ENCODE data around the gene PLPP3.

The PLPP3 gene

GRCh38 chr1:56512724-56513494, 66.5 kb downstream of the PLPP3 start:
- DNase-seq, result no peak
- peaks cover 25 to 35% of the 10 kb centered on the region in 2 donors for H3K4me1 Mint-ChIP-seq

GRCh38 chr1:56511766-56512165, 67.6 kb downstream of the PLPP3 start:
- no peak for ATAC-seq (replicated peaks)
- H3K27me3 Mint-ChIP-seq, result no peaks in the 10 kb centered on the region
- H3K4me1 Mint-ChIP-seq, result peaks cover 22 to 31% of the 10 kb centered on the region in 2 donors
- H3K36me3 Mint-ChIP-seq, result peaks cover under 1 to 14% of the 10 kb centered on the region in 2 donors
- no peak for DNase-seq
- H3K27ac Mint-ChIP-seq, result no peak overlapping the region
- no peak overlapping the region for H3K4me3 Mint-ChIP-seq
- H3K9me3 Mint-ChIP-seq, result no peaks in the 10 kb centered on the region

More at GRCh38 chr1:56512724-56513494, 66.5 kb downstream of the PLPP3 start:
- H3K4me3 Mint-ChIP-seq, result no peak overlapping the region
- H3K27me3 Mint-ChIP-seq, result no peaks in the 10 kb centered on the region
- no peak for ATAC-seq (replicated peaks)
- H3K36me3 Mint-ChIP-seq, result peaks cover 0 to 9% of the 10 kb centered on the region in 2 donors
- no peaks in the 10 kb centered on the region for H3K9me3 Mint-ChIP-seq
- no peak overlapping the region for H3K27ac Mint-ChIP-seq

GRCh38 chr1:56511364-56511763, 68.0 kb downstream of the PLPP3 start:
- ATAC-seq (replicated peaks), result no peak
- Mint-ChIP-seq H3K27ac (no peak overlapping the region), H3K9me3 (no peaks in the 10 kb centered on the region), H3K36me3 (peaks cover 2 to 18% of the 10 kb centered on the region in 2 donors), H3K4me3 (no peak overlapping the region), H3K4me1 (peaks cover 23 to 31% of the 10 kb centered on the region in 2 donors), H3K27me3 (no peaks in the 10 kb centered on the region)
- DNase-seq, result no peak

GRCh38 chr1:56510642-56511021, 68.7 kb downstream of the PLPP3 start:
- no peak for ATAC-seq (replicated peaks)
- Mint-ChIP-seq H3K36me3 (peaks cover 2 to 20% of the 10 kb centered on the region in 2 donors), H3K9me3 (no peaks in the 10 kb centered on the region)

GRCh38 chr1:56509713-56510641, 69.4 kb downstream of the PLPP3 start:
- Mint-ChIP-seq H3K27ac (no peak overlapping the region), H3K36me3 (peaks cover 2 to 20% of the 10 kb centered on the region in 2 donors), H3K4me1 (peaks cover 18 to 25% of the 10 kb centered on the region in 2 donors), H3K27me3 (no peaks in the 10 kb centered on the region), H3K4me3 (no peak overlapping the region), H3K9me3 (no peaks in the 10 kb centered on the region)
- ATAC-seq (replicated peaks) (no peak), DNase-seq (no peak)

More at GRCh38 chr1:56510642-56511021, 68.7 kb downstream of the PLPP3 start:
- peaks cover 22 to 31% of the 10 kb centered on the region in 2 donors for H3K4me1 Mint-ChIP-seq
- no peak overlapping the region for H3K27ac Mint-ChIP-seq
- no peaks in the 10 kb centered on the region for H3K27me3 Mint-ChIP-seq
- no peak for DNase-seq
- no peak overlapping the region for H3K4me3 Mint-ChIP-seq

- no peaks in the 10 kb centered on the region for H3K27me3 Mint-ChIP-seq
- H3K27ac Mint-ChIP-seq, result no peak overlapping the region
- peaks cover 2 to 20% of the 10 kb centered on the region in 2 donors for H3K36me3 Mint-ChIP-seq
- no peaks in the 10 kb centered on the region for H3K9me3 Mint-ChIP-seq
- DNase-seq (no peak), ATAC-seq (replicated peaks) (no peak)
- H3K4me1 Mint-ChIP-seq, result peaks cover 13 to 14% of the 10 kb centered on the region in 2 donors
- H3K4me3 Mint-ChIP-seq, result no peak overlapping the region
These were observed 70.8 kb downstream of the PLPP3 start for GRCh38 chr1:56508523-56508983.

GRCh38 chr1:56507925-56508522, 71.3 kb downstream of the PLPP3 start:
- no peaks in the 10 kb centered on the region for H3K9me3 Mint-ChIP-seq
- H3K4me1 Mint-ChIP-seq, result peaks cover 10 to 14% of the 10 kb centered on the region in 2 donors
- H3K27ac Mint-ChIP-seq, result no peak overlapping the region
- H3K27me3 Mint-ChIP-seq, result no peaks in the 10 kb centered on the region
- H3K36me3 Mint-ChIP-seq, result peaks cover 2 to 20% of the 10 kb centered on the region in 2 donors
- no peak overlapping the region for H3K4me3 Mint-ChIP-seq
- no peak for DNase-seq
- no peak for ATAC-seq (replicated peaks)

- DNase-seq, result no peak
- peaks cover 10 to 14% of the 10 kb centered on the region in 2 donors for H3K4me1 Mint-ChIP-seq
- H3K27ac Mint-ChIP-seq, result no peak overlapping the region
- ATAC-seq (replicated peaks), result no peak
- no peak overlapping the region for H3K4me3 Mint-ChIP-seq
- H3K9me3 Mint-ChIP-seq, result no peaks in the 10 kb centered on the region
- H3K27me3 Mint-ChIP-seq, result no peaks in the 10 kb centered on the region
- peaks cover 2 to 20% of the 10 kb centered on the region in 2 donors for H3K36me3 Mint-ChIP-seq
These were observed 72.3 kb downstream of the PLPP3 start for GRCh38 chr1:56506951-56507491.

GRCh38 chr1:56505792-56506743, 73.3 kb downstream of the PLPP3 start:
- ATAC-seq (replicated peaks) (no peak), DNase-seq (no peak)
- Mint-ChIP-seq H3K27me3 (no peaks in the 10 kb centered on the region), H3K9me3 (no peaks in the 10 kb centered on the region), H3K27ac (no peak overlapping the region), H3K4me1 (peaks cover 10 to 14% of the 10 kb centered on the region in 2 donors), H3K36me3 (peaks cover 2 to 18% of the 10 kb centered on the region in 2 donors), H3K4me3 (no peak overlapping the region)

GRCh38 chr1:56502700-56503245, 76.6 kb downstream of the PLPP3 start:
- Mint-ChIP-seq H3K9me3 (no peaks in the 10 kb centered on the region), H3K4me1 (peaks cover 10 to 14% of the 10 kb centered on the region in 2 donors), H3K27ac (no peak overlapping the region), H3K27me3 (peaks cover 0 to 6% of the 10 kb centered on the region in 2 donors), H3K4me3 (no peak overlapping the region), H3K36me3 (peaks cover 2 to 16% of the 10 kb centered on the region in 2 donors)
- ATAC-seq (replicated peaks) (no peak), DNase-seq (no peak)

- peaks cover 2 to 12% of the 10 kb centered on the region in 2 donors for H3K36me3 Mint-ChIP-seq
- no peak for DNase-seq
- ATAC-seq (replicated peaks), result no peak
- no peaks in the 10 kb centered on the region for H3K9me3 Mint-ChIP-seq
- H3K4me1 Mint-ChIP-seq, result peaks cover 7 to 13% of the 10 kb centered on the region in 2 donors
- H3K27ac Mint-ChIP-seq, result no peak overlapping the region
- peaks cover 0 to 6% of the 10 kb centered on the region in 2 donors for H3K27me3 Mint-ChIP-seq
- no peak overlapping the region for H3K4me3 Mint-ChIP-seq
These were observed 77.5 kb downstream of the PLPP3 start for GRCh38 chr1:56501888-56502287.

GRCh38 chr1:56501426-56501825, 77.9 kb downstream of the PLPP3 start:
- H3K27ac Mint-ChIP-seq, result no peak overlapping the region
- H3K4me3 Mint-ChIP-seq, result no peak overlapping the region
- no peak for ATAC-seq (replicated peaks)
- peaks cover 0 to 6% of the 10 kb centered on the region in 2 donors for H3K27me3 Mint-ChIP-seq
- H3K36me3 Mint-ChIP-seq, result peaks cover 0 to 7% of the 10 kb centered on the region in 2 donors
- DNase-seq, result no peak
- H3K4me1 Mint-ChIP-seq, result peaks cover 3 to 8% of the 10 kb centered on the region in 2 donors
- no peaks in the 10 kb centered on the region for H3K9me3 Mint-ChIP-seq
